Fibroblast of the aortic adventitia (primary cell): ENCODE data around the gene KDR. TPM values are rescaled to one million over a fixed set of nuclear protein-coding genes. Genes with fewer than 3 reads are reported as not detected.
A peak's percentile ranks its signal among the peaks of the same experiment; 100 is the strongest.

Source experiments
- DNase-seq: peaks from one replicate; pipeline ENCODE4 v3.0.0-alpha.2; 2010; ENCODE audit warnings: low read depth
- H3K4me3 ChIP-seq: 2 replicates; pipeline ENCODE4 v1.5.1; 2011; ENCODE audit warnings: low read depth, mild to moderate bottlenecking, control low read depth, low read length, moderate library complexity
- total RNA-seq: library from RNA; depleted of rRNA; stranded (reverse); fragments of >200 nt; gene quantifications from 2 replicates; pipeline ENCODE4 v1.2.3, GENCODE V29; 2012; ENCODE audit warnings: low replicate concordance
- TF ChIP-seq, protein P1 (sequence below): IDR thresholded peaks from 2 replicates; pipeline ENCODE4 v1.5.1; 2011; ENCODE audit warnings: mild to moderate bottlenecking, low read length, control low read depth, inconsistent platforms; ENCODE audit not compliant: insufficient read depth

KDR gene
- total RNA-seq, 1 donor, result 10.9 TPM

DNA sequence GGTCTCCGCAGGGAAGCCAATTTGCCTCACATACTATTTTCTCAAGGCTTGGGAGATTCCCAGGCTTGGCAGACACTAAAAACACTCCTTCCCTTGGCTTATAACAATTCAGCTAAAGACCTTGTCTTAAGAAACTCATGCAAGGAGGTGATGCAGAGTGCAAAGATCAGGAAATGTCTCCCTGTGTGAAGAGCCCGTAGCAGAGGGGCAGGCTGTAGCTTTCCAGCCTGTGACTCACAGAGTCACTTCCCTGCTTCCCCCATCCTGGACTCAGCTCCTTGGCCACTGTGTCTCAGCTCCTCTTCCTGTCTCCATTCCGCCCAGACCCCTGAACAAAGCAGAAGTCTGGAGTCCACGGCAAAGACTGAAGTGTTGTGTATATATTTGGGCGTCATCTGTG is 56.1 kb downstream of the KDR start:
- DNase-seq, result peak; percentile 54
- TF ChIP-seq, protein P1, sequence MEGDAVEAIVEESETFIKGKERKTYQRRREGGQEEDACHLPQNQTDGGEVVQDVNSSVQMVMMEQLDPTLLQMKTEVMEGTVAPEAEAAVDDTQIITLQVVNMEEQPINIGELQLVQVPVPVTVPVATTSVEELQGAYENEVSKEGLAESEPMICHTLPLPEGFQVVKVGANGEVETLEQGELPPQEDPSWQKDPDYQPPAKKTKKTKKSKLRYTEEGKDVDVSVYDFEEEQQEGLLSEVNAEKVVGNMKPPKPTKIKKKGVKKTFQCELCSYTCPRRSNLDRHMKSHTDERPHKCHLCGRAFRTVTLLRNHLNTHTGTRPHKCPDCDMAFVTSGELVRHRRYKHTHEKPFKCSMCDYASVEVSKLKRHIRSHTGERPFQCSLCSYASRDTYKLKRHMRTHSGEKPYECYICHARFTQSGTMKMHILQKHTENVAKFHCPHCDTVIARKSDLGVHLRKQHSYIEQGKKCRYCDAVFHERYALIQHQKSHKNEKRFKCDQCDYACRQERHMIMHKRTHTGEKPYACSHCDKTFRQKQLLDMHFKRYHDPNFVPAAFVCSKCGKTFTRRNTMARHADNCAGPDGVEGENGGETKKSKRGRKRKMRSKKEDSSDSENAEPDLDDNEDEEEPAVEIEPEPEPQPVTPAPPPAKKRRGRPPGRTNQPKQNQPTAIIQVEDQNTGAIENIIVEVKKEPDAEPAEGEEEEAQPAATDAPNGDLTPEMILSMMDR, result no peak
- H3K4me3 ChIP-seq, result no peak overlapping the region

DNA sequence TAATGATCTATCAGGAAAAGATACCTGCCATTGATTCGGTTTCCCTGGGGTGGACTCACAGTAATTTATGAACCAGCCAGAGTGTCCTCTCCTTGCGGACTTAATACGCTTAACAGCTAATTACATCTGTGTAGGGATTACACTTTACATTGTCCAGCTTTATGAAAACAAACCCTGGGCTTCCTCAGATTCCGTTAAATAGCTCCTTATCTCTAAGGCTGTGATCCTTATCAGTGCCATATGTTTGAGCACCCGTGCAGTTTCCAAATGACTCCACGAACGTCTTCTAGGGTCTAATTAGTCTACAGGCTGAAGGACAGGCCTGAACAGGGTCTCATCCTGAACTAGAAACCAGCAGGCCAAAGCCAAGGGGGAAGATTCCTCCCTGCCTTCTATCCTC is 56.9 kb downstream of the KDR start:
- TF ChIP-seq, protein P1, result no peak
- H3K4me3 ChIP-seq, result no peak overlapping the region
- no peak for DNase-seq

DNA sequence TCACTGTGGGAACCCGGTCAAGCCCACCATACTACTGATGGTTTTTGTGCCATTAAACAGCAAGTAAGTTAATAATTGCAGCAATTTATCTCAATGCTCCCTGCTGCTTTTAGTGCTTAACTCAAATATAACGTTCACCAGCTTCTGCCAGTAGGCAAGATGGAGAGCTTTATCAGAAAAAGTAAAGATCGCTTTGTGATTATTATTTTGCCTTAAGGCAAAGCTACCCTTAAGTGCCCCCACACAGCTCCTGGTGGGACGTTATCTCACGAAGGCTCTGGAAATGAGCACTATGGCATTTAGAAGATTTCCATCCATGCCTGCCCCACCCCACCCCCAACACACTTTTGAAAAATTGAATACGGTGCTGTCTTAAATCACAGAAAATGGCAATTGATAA is 59.4 kb downstream of the KDR start:
- TF ChIP-seq, protein P1, result no peak
- no peak for DNase-seq
- no peak overlapping the region for H3K4me3 ChIP-seq

DNA sequence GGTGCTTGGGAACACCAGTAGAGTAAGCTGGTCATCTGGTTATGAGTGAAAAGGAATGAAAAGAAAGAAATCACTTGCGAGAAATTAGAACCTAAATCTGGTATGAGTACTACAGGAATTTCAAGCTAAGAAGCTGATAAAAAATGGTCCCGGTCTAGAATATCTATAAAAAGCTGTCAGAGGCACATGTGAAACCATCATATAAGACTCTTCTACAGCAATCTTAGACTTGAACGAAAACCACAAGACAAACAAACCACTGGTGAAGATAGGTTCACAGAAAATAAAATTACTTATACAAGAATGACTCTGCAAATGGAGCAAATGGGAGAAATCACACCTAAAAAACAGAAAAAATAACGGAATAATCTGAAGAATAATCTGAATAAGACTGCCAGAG is 69.9 kb downstream of the KDR start:
- no peak overlapping the region for H3K4me3 ChIP-seq
- TF ChIP-seq, protein P1, result no peak
- no peak for DNase-seq

DNA sequence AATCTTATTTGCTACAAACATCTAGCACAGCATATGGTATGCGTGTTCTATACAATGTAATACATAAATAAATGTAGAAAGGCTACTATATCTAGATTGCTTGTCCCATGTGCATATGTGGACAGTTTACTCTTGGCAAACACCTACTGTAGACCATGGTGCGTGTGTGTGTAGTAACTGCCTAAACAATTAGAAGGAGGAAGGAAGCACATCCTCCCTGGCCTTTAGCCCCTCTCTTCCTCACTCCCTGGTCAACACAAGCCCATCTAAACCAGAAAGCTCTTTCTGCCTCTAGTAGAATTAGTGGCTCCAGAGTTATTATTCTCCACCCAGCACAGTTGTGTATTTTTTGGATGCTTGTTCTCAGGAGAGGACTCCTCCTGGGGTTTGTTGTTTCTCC is 73.9 kb downstream of the KDR start:
- no peak overlapping the region for H3K4me3 ChIP-seq
- TF ChIP-seq, protein P1, result no peak
- no peak for DNase-seq

DNA sequence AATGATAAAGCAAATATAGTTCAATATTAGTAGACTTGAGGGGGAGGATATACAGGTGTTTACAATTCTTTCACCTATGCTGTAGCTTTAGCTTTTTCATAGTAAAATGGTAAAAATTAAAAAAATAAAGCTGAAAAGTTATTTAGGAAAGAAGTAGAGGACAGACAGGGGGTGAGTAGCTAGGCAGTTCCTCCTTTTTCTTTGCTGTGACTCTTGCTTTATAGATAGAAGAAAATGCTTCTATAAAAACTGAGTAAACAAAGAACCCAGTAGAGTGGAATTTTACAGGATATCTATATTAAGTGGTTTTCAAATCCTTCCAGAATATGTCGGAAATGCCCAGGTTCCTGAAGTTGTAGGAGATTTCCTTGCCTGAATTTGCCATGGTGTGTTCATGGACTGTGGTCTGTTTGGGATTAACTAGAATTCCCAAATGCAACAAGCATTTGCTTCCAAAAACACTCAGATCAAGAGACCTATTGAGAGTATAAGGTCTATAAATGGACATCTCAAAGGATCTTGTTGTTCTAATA is 74.9 kb downstream of the KDR start:
- DNase-seq, result no peak
- TF ChIP-seq, protein P1, result no peak
- H3K4me3 ChIP-seq, result no peak overlapping the region
